SH-SY5Y (cell line): ENCODE results near the gene ASIC4.
A peak's percentile ranks its signal among the peaks of the same experiment; 100 is the strongest.

Source experiments
- GATA2 ChIP-seq: IDR thresholded peaks from 2 replicates; pipeline ENCODE4 v1.6.1; 2011; ENCODE audit warnings: mild to moderate bottlenecking, low read depth, low read length
- GATA3 ChIP-seq: IDR thresholded peaks from 2 replicates; pipeline ENCODE4 v1.6.1; 2011; ENCODE audit warnings: low read depth, mild to moderate bottlenecking, low read length, moderate library complexity

ASIC4 gene

GRCh38 chr2:219533930-219534661 lies 19.8 kb downstream of the ASIC4 start:
- TF ChIP-seq GATA2: no peak
- no peak for TF ChIP-seq GATA3

- TF ChIP-seq GATA3 (no peak), GATA2 (no peak)
These were observed 22.1 kb downstream of the ASIC4 start for GRCh38 chr2:219536425-219536824.

GRCh38 chr2:219536967-219537366 lies 22.7 kb downstream of the ASIC4 start:
- TF ChIP-seq GATA2 (no peak), GATA3 (no peak)

- TF ChIP-seq GATA3 (no peak), GATA2 (no peak)
These were observed 23.6 kb downstream of the ASIC4 start for GRCh38 chr2:219537657-219538488.

- TF ChIP-seq GATA3 (no peak), GATA2 (no peak)
These were observed 24.2 kb downstream of the ASIC4 start for GRCh38 chr2:219538504-219538951.

GRCh38 chr2:219538956-219539788 lies 24.9 kb downstream of the ASIC4 start:
- TF ChIP-seq GATA3: no peak

GRCh38 chr2:219539926-219540678 lies 25.8 kb downstream of the ASIC4 start:
- no peak for TF ChIP-seq GATA3
- TF ChIP-seq GATA2: no peak

GRCh38 chr2:219540784-219541504 lies 26.7 kb downstream of the ASIC4 start:
- TF ChIP-seq GATA2 (no peak), GATA3 (no peak)

GRCh38 chr2:219541611-219542180 lies 27.4 kb downstream of the ASIC4 start:
- TF ChIP-seq GATA3: no peak
- TF ChIP-seq GATA2: no peak

GRCh38 chr2:219542931-219543595 lies 28.8 kb downstream of the ASIC4 start:
- TF ChIP-seq GATA3 (no peak), GATA2 (no peak)

- TF ChIP-seq GATA2: 0 out of 2 replicates have a peak, but pooled peaks have one; percentile 22
- TF ChIP-seq GATA3: no peak
These were observed 29.5 kb downstream of the ASIC4 start, which contains the start of the genes CHPF and TMEM198 for GRCh38 chr2:219543596-219544358. Gene CHPF, minus strand, starts transcription at chr2:219543809. Its CDS starts 271 bp downstream, at chr2:219543538. Gene TMEM198, plus strand, starts transcription at chr2:219544028. Its CDS starts 700 bp downstream, at chr2:219544728.
